Pons (tissue), 1 donor: ENCODE data around the gene LRRC3.
"Not testable (repeated sequence)": the region's sequence is repeated elsewhere in the genome, so short reads cannot be mapped to it uniquely, and the experiment has no call there.

Source experiments
- DNase-seq: peaks from one replicate; pipeline ENCODE4 v3.0.0-alpha.2; 2016; ENCODE audit warnings: low spot score

The LRRC3 gene

DNA sequence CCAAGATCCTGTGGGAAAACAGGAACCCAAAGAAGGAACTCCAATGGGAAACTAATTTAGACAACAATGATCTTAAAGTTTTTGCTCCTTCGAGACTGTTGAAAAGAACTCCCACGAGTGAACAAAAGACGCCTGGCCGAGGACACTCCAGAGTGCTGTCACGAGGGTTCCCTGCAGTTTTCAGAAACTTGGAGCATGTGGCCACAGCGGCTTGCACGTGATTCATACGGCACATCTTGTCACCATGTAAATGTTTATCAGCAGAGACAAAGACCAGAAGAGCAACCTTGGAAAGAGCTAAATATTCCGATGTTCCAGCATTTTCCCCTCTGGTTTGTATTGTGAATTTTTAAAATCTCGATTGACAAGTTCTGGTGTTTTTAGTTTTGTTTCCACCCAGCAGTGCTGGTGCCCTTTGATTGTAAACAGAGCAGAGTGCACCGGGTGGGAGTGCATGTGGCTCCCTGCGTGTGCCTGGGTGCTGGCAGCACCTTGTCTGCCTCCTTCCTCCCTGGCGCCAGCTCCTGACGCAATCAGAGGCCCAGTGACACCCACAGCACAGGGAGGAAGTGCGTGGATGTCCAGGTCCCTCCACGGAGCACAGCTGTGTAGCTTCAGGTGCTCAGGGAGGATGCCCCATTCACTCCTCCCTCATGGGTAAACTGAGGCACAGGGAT lies 23.0 kb downstream of the LRRC3 start:
- no peak for DNase-seq

DNA sequence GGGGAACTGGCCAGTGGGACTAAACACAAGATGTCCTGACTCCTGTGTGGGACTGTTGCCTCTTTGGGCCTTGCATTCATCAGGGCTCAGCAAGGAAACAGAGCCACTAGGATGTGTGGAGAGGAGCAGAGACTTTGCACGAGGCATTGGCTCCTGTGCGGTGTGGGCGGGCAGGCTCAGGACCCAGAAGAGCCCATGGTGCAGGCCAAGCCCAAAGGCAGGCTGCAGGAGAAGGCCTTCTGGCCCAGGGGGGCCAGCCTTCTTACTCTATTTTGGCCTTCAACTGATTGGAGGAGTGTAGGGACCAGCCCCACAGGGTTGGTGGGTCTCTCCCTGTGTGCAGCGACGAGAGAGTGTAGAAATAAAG lies 23.5 kb downstream of the LRRC3 start:
- no peak for DNase-seq

DNA sequence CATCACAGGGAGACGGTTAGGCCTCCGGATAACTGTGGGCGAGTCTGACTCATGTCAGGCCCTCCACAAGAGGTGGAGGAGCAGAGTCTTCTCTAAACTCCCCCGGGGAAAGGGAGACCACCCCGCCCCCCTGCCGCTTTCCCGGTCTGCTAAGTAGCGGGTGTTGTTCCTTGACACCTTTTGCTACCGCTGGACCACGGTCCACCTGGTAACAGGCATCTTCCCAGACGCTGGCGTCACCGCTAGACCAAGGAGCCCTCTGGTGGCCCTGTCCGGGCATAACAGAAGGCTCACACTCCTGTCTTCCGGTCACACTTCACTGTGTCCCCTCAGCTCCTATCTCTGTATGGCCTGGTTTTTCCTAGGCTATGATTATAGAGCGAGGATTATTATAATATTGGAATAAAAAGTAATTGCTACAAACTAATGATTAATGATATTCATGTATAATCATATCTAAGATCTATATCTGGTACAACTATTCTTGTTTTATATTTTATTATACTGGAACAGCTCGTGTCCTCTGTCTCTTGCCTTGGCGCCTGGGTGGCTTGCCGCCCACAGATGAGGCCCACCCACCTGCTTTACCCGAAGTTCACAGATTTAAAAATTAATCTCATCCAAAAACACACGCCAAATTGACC lies 24.4 kb downstream of the LRRC3 start:
- not testable (repeated sequence) for DNase-seq

DNA sequence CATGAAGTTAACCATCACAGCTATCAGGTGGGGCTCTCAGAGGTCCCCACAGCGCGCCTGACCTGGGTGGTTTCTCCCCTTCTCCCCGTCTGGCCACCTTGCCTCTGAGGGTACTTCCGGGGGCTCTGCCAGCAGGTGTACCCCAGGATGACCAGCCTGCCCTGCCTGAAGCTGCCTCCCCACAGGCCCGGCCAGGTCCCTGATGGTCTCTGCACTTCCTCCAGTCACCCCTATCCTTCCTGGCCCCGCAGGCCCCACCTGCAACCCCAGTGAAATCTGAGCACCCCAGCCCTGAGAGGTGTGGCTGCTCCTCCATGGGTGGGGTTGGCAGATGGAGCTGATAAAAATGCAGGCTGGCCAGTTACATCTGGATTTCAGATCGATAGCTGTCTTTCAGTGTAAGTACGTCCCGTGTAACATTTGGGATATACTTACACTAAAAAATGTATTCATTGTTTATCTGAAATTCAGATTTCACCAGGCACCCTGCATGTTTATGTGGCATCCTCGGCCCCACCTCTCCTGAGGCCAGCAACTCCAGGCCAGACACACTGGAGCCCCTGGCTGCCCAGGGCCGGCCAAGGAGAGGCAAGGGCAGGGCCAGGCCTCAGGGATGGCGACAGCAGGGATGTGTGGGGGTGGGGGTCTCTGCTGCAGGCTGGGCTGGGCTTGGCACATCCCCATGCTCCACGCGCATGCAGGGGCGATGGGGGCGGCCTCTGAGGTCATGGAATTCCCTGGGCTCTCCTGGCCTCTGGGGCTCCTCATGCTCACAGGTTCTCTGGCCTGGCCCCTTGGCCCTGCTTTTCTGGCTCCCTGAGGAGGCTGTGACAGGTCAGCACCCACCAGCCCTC lies 25.1 kb downstream of the LRRC3 start:
- DNase-seq, result no peak

DNA sequence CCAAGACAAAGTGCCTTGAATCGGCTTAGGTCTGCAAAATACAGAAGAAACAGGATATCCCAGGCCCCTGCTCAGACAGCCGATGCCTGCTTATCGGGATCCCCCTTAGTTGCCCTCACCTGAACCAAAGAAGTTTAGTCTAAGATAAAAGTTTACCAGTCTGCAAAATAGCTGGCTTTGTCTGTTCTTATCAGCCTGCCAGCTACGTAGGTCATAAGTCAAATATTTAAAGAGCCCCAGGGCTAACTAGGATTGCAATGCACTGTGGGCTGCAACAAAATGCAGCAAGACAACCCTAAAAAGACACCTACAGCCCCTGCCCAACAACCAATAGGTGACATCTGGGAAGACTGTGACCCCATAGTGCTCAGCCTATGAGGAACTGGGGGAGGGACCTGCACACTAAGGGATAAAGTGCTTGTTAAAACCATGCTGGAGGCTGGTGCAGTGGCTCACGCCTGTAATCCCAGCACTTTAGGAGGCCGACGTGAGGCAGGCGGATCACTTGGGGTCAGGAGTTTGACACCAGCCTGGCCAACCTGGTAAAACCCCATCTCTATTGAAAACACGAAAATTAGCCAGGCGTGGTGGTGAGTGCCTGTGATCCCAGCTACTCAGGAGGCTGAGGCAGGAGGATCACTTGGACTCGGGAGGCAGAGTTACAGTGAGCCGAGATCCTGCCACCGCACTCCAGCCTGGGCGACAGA lies 27.4 kb downstream of the LRRC3 start:
- DNase-seq, result no peak

DNA sequence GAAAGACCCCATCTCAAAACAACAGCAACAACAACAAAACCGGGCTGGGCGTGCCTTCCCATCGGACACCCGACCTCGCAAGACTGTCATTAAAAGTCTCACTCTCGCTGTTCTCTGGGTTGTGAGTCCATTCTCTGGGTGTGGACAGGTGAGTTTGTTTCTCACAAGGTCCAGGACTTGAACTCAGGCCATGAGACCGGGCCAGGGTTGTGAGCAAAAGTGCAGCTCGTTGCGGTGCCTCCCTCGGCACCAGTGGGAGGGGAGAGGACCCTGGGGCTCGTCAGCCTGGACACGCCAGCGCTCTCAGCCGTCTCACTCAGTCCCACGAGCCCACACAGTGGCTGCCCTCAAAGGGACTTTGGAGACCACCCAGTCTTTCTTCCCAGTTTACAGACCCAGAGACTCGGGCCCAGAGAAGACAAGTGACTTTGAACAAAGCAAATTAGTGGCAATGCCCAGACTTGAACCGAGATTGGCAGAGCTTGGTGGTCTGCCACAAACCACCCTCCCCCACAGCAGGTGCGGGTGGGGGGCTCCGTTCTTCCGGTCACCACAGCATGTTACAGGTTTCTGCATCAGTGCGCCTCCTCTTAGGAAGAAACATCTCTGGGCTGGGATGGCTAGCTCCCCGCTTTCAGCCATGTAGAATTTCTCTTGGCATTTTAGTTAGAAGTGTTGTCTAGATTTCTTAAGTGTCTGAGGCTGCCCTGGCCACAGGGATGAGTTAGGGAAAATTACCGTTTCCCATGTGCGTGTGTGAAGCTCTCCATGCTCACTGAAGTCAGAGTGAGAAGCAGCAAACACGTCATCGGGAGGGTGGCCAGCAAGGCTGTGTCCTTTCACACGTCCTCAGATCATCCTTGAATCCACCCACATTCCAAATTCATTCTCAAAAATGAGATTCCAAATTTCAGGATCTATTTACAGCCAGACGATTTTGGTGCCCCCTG lies 28.3 kb downstream of the LRRC3 start:
- no peak for DNase-seq

DNA sequence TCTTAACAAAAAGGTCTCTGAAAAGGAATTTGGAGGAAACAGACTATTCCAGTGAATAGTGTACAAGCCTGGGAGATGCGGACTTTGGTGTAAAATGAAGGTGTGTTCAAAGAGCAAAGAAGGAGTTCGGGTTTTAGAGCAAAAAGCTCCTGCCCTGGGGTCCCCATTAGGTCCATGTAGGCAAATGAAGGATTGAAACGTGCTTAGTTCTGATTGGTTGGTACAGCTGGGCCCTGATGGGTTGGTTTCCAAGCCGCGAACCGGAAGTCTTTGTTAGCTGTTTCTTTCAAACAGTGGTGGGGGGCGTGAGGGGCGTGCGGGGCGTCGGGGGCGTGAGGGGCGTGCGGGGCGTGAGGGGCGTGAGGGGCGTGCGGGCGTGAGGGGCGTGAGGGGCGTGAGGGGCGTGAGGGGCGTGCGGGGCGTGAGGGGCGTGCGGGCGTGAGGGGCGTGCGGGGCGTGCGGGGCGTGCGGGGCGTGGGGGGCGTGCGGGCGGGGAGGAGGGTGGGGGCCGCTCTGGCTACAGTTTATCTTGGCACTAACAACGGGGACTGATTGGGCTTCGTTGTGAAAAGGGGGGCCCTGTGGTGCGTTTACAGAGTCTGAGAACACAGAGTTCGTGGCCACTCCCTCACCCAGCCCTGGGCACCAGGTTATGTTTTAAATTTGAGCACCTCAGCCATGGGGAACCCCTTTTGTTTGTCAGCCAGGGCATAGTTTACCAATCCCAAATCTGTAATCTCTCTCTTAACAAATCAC lies 29.4 kb downstream of the LRRC3 start:
- no peak for DNase-seq

DNA sequence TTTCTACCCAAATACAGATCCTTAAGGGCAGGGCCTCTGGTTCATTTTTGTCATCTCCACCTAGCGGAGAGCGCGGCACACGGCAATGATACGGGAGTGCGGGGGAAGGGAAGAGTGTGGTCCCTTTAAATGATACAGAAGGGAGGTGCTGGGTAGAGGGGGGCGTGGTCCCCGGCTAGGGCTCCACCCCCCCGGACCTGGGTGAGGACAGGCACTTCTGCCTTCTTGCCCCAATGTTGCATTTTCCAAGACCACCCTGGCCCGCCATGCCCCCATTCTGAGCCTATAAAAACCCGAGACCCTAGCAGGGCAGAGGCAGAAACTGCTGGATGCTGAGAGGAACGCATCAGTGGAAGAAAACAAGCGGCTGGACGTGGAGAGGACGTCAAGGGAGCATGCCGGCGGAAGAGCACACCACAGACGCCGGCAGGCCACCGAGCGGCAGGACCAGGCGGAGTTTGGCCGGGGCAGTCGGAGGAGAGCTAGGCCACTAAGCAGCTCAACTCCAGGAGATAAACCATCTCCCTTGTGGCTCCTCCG lies 30.0 kb downstream of the LRRC3 start:
- no peak for DNase-seq

DNA sequence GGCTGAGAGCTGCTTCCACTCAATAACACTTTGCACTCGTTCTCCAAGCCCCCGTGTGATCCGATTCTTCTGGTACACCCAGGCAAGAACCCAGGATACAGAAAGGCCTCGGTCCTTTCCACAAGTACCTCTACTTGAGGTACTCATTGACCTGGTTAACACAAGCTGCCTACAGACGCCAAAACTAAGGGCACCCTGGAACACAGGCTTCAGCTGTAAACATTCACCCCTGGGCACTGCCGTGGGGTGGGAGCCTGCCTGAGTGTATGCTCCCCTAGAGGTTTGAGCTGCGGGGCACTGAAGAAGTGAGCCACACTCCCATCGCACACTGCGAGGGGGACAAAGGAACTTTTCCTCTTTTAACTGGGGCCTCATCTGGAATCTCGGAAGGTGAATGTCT lies 30.5 kb downstream of the LRRC3 start:
- DNase-seq, result no peak

DNA sequence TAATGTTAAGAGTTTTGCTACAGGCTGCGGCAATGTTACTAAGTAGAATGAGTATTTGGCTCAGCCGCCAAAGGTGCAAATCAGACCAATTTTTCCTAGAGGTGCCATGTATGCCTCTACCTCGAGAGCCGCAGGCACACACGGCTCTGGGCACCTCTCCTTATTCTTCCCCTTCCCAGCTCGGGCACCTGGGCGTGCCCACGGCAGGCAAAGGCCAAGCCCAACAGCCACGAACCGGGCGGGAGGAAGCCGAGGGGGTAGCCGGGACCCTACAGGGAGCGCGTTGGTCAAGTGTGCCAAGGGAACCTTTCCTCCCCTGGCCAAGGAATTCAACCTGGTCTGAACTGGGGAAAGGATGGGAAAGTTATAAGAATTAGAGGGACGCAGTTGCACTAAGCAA lies 31.0 kb downstream of the LRRC3 start:
- DNase-seq, result no peak

DNA sequence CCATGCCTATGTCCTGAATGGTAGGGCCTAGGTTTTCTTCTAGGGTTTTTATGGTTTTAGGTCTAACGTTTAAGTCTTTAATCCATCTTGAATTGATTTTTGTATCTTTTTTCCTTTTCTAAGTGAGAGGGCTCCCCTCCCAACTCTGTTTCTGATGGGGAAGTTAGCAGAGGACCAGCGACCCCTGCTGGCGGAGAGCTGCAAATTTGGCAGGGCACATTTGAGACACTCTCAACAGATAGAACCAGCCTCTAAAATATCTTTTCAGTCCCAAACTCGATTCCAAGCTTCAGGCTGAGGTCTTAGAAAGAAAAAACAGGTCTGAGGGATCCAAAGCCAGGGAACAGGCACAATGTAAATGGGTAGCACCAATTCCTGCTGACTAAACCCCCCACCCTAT lies 32.5 kb downstream of the LRRC3 start:
- DNase-seq, result no peak

DNA sequence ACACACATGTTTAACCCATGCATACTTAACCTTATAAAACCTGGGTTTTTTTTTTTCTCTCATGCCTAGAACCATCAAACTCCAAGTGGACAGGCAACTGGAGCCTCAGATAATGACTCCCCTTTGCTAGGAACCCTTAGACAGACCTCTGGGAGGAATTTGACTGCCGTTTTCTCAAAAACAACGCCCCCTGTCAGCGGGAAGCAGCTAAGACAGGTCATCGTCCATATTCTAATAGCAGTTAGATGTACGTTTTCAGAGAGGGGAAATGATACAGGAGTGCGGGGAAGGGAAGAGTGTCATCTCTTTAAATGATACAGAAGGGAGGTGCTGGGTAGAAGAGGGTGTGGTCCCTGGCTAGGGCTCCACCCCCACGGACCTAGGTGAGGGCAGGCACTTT lies 34.7 kb downstream of the LRRC3 start:
- DNase-seq, result no peak

DNA sequence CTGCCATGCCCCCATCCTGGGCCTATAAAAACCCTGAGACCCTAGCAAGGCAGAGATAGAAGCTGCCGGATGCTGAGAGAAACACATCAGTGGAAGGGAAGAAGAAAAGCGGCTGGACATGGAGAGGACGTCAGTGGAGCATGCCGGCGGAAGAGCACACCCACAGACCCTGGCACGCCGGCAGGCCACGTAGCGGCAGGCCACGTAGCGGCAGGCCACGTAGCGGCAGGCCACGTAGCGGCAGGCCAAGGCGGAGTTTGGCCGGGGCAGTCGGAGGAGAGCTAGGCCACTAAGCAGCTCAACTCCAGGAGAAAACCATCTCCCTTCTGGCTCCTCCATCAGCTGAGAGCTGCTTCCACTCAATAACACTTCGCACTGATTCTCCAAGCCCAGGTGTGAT lies 35.1 kb downstream of the LRRC3 start:
- no peak for DNase-seq

DNA sequence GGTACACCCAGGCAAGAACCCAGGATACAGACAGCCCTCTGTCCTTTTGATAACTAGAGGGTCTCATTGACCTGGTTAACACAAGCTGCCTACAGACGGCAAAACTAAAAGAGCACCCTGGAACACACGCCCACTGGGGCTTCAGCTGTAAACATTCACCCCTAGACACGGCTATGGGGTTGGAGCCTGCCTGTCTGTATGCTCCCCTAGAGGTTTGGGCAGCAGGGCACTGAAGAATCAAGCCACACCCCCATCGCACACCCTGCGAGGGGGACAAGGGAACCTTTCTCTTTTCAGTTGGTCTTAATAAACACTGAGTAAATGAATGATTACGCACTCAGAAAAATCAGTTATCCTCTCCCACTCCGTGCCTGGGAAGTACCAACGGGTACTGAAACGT lies 35.5 kb downstream of the LRRC3 start:
- no peak for DNase-seq

DNA sequence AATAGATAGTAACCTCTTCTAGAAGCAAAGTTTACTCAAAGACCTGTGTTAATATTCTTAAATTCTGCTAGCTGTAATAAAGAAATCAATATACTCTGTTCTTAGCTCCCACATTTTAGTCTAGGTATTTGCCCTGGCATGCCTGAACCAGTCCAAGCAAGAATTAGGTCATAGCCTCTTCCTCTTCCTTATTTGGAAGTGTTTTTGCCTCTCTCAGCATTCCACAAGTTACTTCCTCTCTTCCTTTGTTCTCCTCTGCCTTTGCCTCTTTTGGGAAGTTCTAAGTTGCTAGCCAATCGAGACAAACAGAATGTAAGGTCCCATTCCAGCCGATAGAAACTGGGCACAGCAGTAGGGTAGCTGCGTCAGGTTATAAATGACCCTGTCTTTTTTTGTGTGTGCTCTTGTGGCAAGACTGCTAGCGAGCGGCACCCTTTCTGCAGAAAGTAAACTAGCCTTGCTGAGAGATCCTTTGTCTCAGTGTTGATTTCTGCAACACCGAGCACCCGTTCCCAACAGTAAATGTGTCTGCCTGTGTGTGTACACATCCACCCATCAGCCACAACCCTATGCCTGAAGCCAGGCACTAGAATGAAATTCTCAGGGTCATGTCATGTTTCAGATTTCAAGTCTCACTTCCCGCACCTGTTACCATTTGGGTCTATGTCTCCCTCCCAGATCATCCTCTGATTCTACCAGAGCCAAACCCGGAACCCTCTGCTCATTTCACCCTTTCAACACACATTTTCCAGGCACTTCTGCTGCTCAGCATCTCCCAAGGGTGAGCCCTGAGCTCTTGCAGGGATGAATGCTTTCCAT lies 37.5 kb downstream of the LRRC3 start:
- DNase-seq, result no peak

DNA sequence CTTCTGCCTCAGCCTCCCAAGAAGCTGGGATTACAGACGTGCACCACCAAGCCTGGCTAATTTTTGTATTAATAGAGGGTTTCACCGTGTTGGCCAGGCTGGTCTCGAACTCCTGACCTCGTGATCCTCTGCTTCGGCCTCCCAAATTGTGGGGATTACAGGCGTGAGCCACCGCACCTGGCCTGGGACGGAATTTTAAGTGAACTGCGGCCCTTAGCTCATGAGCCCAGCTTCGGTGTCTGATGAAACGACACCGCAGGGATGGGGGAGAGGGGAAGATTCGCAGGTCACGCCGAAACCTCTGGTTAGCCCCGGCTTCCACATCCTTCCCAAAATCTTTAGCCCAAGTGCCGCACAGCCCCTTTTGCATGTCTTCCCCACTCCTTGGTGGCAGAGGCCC lies 39.1 kb downstream of the LRRC3 start:
- DNase-seq, result no peak

DNA sequence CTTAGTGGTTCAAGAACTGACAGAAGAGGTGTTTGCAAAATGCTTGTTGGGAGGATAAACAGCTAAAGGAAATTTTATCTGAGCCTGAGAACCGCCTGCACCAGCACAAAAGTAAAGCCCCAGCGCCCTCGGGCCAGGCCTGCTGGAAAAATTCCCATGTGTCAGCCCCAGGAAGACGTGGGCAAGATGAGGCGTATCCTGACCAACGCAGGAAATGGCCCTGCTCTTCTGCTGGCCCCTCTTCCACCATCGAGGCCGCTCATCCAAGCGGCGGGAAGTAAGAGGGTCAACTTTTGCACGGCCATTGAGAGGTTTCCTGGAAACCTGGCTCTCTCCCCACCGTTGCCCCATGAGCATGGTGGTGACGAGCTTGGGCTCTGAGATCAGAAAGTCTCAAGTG lies 39.6 kb downstream of the LRRC3 start:
- DNase-seq, result no peak

DNA sequence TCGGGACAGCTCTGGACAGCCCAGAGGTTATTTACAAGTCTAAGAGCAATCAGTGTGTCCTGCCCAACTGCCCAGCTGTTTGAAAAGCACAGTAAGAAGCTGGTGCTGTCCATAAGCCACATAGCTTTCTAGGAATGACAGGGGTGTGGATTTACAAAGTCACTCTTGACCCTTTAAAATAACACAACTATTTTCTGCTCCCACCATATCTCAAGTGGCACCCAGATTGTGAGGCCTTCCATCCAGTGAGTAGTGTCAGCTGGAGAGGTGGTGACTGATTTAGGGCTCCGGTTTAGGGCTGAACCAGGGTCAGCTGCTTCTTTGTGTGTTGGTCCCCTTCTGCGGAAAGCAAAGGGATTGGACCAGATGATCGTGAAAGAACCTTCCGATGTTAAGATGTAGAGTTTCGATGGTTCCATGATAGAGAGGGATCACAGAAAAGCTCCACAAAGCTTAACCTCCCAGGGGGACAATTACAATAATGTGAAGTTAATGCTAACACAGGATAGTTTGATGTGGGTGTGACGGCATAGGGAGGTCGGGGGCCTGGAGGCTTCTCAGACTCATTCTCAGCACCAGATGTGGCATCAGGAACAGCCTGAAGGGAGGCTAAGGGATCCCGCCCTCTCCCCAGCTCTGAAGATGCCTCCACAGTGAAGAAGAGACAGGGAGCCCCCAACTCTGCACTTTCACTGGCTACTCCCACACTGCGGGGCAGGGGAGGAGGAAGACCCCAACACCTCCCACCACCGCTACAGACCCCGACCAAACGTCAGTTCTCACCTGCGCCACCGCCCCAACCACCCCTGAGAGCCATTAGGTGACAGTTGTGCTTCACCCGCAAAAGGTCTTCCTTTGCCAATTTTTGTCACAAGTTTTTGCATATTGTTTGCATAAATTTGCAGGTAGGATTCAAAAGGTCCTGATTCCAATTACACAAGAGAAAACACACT lies 40.6 kb downstream of the LRRC3 start:
- no peak for DNase-seq
